Activated naive CD8-positive, alpha-beta T cell treated with anti-CD3 and anti-CD28 coated beads for 36 hours (primary cell): ENCODE results near the gene GOSR2. TPM values are rescaled to one million over a fixed set of nuclear protein-coding genes. Genes with fewer than 3 reads are reported as not detected.
A peak's percentile ranks its signal among the peaks of the same experiment; 100 is the strongest.

ENCODE experiments used
- DNase-seq: peaks from one replicate; pipeline ENCODE4 v3.0.0; 2021
- H3K27ac Mint-ChIP-seq: one replicate; pipeline ENCODE4 v1.8.0; 2022; ENCODE audit warnings: mild to moderate bottlenecking, moderate library complexity, mixed read lengths
- H3K27me3 Mint-ChIP-seq: one replicate; pipeline ENCODE4 v1.8.0; 2022; ENCODE audit warnings: mild to moderate bottlenecking, mixed read lengths
- H3K36me3 Mint-ChIP-seq: one replicate; pipeline ENCODE4 v1.8.0; 2021; ENCODE audit warnings: mild to moderate bottlenecking, mixed read lengths
- H3K4me1 Mint-ChIP-seq: one replicate; pipeline ENCODE4 v1.8.0; 2021; ENCODE audit warnings: mixed read lengths
- H3K4me3 Mint-ChIP-seq: one replicate; pipeline ENCODE4 v1.8.0; 2022; ENCODE audit warnings: mild to moderate bottlenecking, moderate library complexity, mixed read lengths
- H3K9me3 Mint-ChIP-seq: one replicate; pipeline ENCODE4 v1.8.0; 2022; ENCODE audit warnings: mixed read lengths
- total RNA-seq, 2 experiments: library from RNA; stranded (reverse); gene quantifications; one replicate each; pipeline ENCODE4 v1.2.3, GENCODE V29; 2021

Gene GOSR2
- total RNA-seq, 2 experiments from 2014 or later: 46.2 to 49.5 TPM

- H3K36me3 Mint-ChIP-seq: peaks cover 17% of the 10 kb centered on the region
- H3K27me3 Mint-ChIP-seq: no peaks in the 10 kb centered on the region
- DNase-seq: no peak
- no peak overlapping the region for H3K4me3 Mint-ChIP-seq
- H3K9me3 Mint-ChIP-seq: no peaks in the 10 kb centered on the region
- no peak overlapping the region for H3K27ac Mint-ChIP-seq
- H3K4me1 Mint-ChIP-seq: peaks cover 4% of the 10 kb centered on the region
Measured at GRCh38 chr17:46935658-46936266, 12.8 kb downstream of the GOSR2 start.

GRCh38 chr17:46940692-46941404 lies 17.9 kb downstream of the GOSR2 start:
- H3K4me1 Mint-ChIP-seq: peaks cover 23% of the 10 kb centered on the region
- DNase-seq: peak; percentile 66

GRCh38 chr17:46942441-46943217 lies 19.7 kb downstream of the GOSR2 start:
- H3K27me3 Mint-ChIP-seq: no peaks in the 10 kb centered on the region
- no peaks in the 10 kb centered on the region for H3K9me3 Mint-ChIP-seq
- no peak overlapping the region for H3K4me3 Mint-ChIP-seq
- DNase-seq: peak; percentile 59
- H3K27ac Mint-ChIP-seq: no peak overlapping the region
- H3K4me1 Mint-ChIP-seq: peaks cover 20% of the 10 kb centered on the region
- peaks cover 11% of the 10 kb centered on the region for H3K36me3 Mint-ChIP-seq

More at GRCh38 chr17:46940692-46941404, 17.9 kb downstream of the GOSR2 start:
- Mint-ChIP-seq H3K4me3 (no peak overlapping the region), H3K27ac (peak overlapping the region; percentile 66), H3K36me3 (peaks cover 12% of the 10 kb centered on the region), H3K9me3 (no peaks in the 10 kb centered on the region), H3K27me3 (no peaks in the 10 kb centered on the region)

- no peak for DNase-seq
- Mint-ChIP-seq H3K4me3 (no peak overlapping the region), H3K36me3 (peaks cover 11% of the 10 kb centered on the region), H3K27ac (no peak overlapping the region), H3K27me3 (no peaks in the 10 kb centered on the region), H3K9me3 (no peaks in the 10 kb centered on the region), H3K4me1 (peaks cover 20% of the 10 kb centered on the region)
Measured at GRCh38 chr17:46943218-46943500, 20.2 kb downstream of the GOSR2 start.

- Mint-ChIP-seq H3K9me3 (no peaks in the 10 kb centered on the region), H3K27me3 (no peaks in the 10 kb centered on the region), H3K4me1 (peaks cover 20% of the 10 kb centered on the region), H3K4me3 (no peak overlapping the region), H3K36me3 (peaks cover 9% of the 10 kb centered on the region), H3K27ac (peak overlapping the region; percentile 11)
- no peak for DNase-seq
Measured at GRCh38 chr17:46943501-46944393, 20.8 kb downstream of the GOSR2 start.

- Mint-ChIP-seq H3K9me3 (no peaks in the 10 kb centered on the region), H3K4me1 (peaks cover 20% of the 10 kb centered on the region), H3K27me3 (no peaks in the 10 kb centered on the region), H3K36me3 (peaks cover 6% of the 10 kb centered on the region), H3K27ac (no peak overlapping the region), H3K4me3 (no peak overlapping the region)
- DNase-seq: no peak
Measured at GRCh38 chr17:46944931-46945330, 22.0 kb downstream of the GOSR2 start.

- Mint-ChIP-seq H3K9me3 (no peaks in the 10 kb centered on the region), H3K27ac (no peak overlapping the region), H3K4me1 (peaks cover 17% of the 10 kb centered on the region), H3K36me3 (peaks cover 2% of the 10 kb centered on the region), H3K27me3 (no peaks in the 10 kb centered on the region), H3K4me3 (no peak overlapping the region)
- no peak for DNase-seq
Measured at GRCh38 chr17:46947216-46947615, 24.3 kb downstream of the GOSR2 start.

- H3K36me3 Mint-ChIP-seq: no peaks in the 10 kb centered on the region
- H3K27me3 Mint-ChIP-seq: no peaks in the 10 kb centered on the region
- H3K4me3 Mint-ChIP-seq: no peak overlapping the region
- H3K4me1 Mint-ChIP-seq: peaks cover 8% of the 10 kb centered on the region
- no peaks in the 10 kb centered on the region for H3K9me3 Mint-ChIP-seq
- no peak overlapping the region for H3K27ac Mint-ChIP-seq
- no peak for DNase-seq
Measured at GRCh38 chr17:46948544-46948943, 25.6 kb downstream of the GOSR2 start.

GRCh38 chr17:46949291-46950174 lies 26.6 kb downstream of the GOSR2 start:
- no peaks in the 10 kb centered on the region for H3K27me3 Mint-ChIP-seq
- peaks cover 3% of the 10 kb centered on the region for H3K4me1 Mint-ChIP-seq
- H3K4me3 Mint-ChIP-seq: no peak overlapping the region
- H3K9me3 Mint-ChIP-seq: no peaks in the 10 kb centered on the region
- no peaks in the 10 kb centered on the region for H3K36me3 Mint-ChIP-seq
- peak overlapping the region; percentile 15 for H3K27ac Mint-ChIP-seq
- DNase-seq: no peak

GRCh38 chr17:46950342-46950996 lies 27.5 kb downstream of the GOSR2 start:
- Mint-ChIP-seq H3K4me1 (no peaks in the 10 kb centered on the region), H3K27me3 (no peaks in the 10 kb centered on the region), H3K9me3 (no peaks in the 10 kb centered on the region), H3K4me3 (no peak overlapping the region), H3K36me3 (no peaks in the 10 kb centered on the region), H3K27ac (no peak overlapping the region)
- DNase-seq: no peak

- Mint-ChIP-seq H3K36me3 (no peaks in the 10 kb centered on the region), H3K4me1 (no peaks in the 10 kb centered on the region), H3K9me3 (no peaks in the 10 kb centered on the region), H3K27me3 (no peaks in the 10 kb centered on the region), H3K4me3 (no peak overlapping the region), H3K27ac (no peak overlapping the region)
- no peak for DNase-seq
Measured at GRCh38 chr17:46950997-46951621, 28.1 kb downstream of the GOSR2 start.

- no peaks in the 10 kb centered on the region for H3K9me3 Mint-ChIP-seq
- no peak for DNase-seq
- no peaks in the 10 kb centered on the region for H3K27me3 Mint-ChIP-seq
- H3K36me3 Mint-ChIP-seq: no peaks in the 10 kb centered on the region
- H3K27ac Mint-ChIP-seq: no peak overlapping the region
- no peak overlapping the region for H3K4me3 Mint-ChIP-seq
- no peaks in the 10 kb centered on the region for H3K4me1 Mint-ChIP-seq
Measured at GRCh38 chr17:46951706-46952105, 28.7 kb downstream of the GOSR2 start.

GRCh38 chr17:46952115-46952514 lies 29.2 kb downstream of the GOSR2 start:
- H3K36me3 Mint-ChIP-seq: no peaks in the 10 kb centered on the region
- no peaks in the 10 kb centered on the region for H3K9me3 Mint-ChIP-seq
- no peak overlapping the region for H3K4me3 Mint-ChIP-seq
- DNase-seq: no peak
- no peak overlapping the region for H3K27ac Mint-ChIP-seq
- no peaks in the 10 kb centered on the region for H3K4me1 Mint-ChIP-seq
- no peaks in the 10 kb centered on the region for H3K27me3 Mint-ChIP-seq
